Measurements from ENCODE around the gene CD79A.

Gene CD79A

GRCh38 chr19:41883463-41883820 lies 6.4 kb downstream of the CD79A start:
- in situ Hi-C loops (cut with MboI; ENCODE audit: low sequenced_read_pairs): no loop called here

- in situ Hi-C loops (cut with MboI; ENCODE audit: low sequenced_read_pairs): no loop called here
These were observed 7.0 kb downstream of the CD79A start for GRCh38 chr19:41883821-41884733.

GRCh38 chr19:41886761-41887710 lies 10.0 kb downstream of the CD79A start:
- in situ Hi-C loops (cut with MboI; ENCODE audit: low sequenced_read_pairs): no loop called here

- in situ Hi-C loops (cut with MboI; ENCODE audit: low sequenced_read_pairs): no loop called here
These were observed 10.8 kb downstream of the CD79A start for GRCh38 chr19:41887711-41888382.

GRCh38 chr19:41888926-41889325 lies 11.8 kb downstream of the CD79A start:
- in situ Hi-C loops (cut with MboI; ENCODE audit: low sequenced_read_pairs): no loop called here

- in situ Hi-C loops (cut with MboI; ENCODE audit: low sequenced_read_pairs): no loop called here
These were observed 12.8 kb downstream of the CD79A start for GRCh38 chr19:41889896-41890295.

- in situ Hi-C loops (cut with MboI; ENCODE audit: low sequenced_read_pairs): no loop called here
These were observed 13.9 kb downstream of the CD79A start for GRCh38 chr19:41890936-41891335.

GRCh38 chr19:41892173-41892902 lies 15.3 kb downstream of the CD79A start:
- in situ Hi-C loops (cut with MboI; ENCODE audit: low sequenced_read_pairs): no loop called here

GRCh38 chr19:41893899-41894298 lies 16.8 kb downstream of the CD79A start:
- in situ Hi-C loops (cut with MboI; ENCODE audit: low sequenced_read_pairs): no loop called here

GRCh38 chr19:41894350-41894749 lies 17.3 kb downstream of the CD79A start:
- in situ Hi-C loops (cut with MboI; ENCODE audit: low sequenced_read_pairs): no loop called here

- in situ Hi-C loops (cut with MboI; ENCODE audit: low sequenced_read_pairs): no loop called here
These were observed 18.9 kb downstream of the CD79A start for GRCh38 chr19:41895745-41896580.

- in situ Hi-C loops (cut with MboI; ENCODE audit: low sequenced_read_pairs): no loop called here
These were observed 19.5 kb downstream of the CD79A start for GRCh38 chr19:41896581-41896942.

- in situ Hi-C loops (cut with MboI; ENCODE audit: low sequenced_read_pairs): no loop called here
These were observed 20.1 kb downstream of the CD79A start for GRCh38 chr19:41897181-41897580.

- in situ Hi-C loops (cut with MboI; ENCODE audit: low sequenced_read_pairs): no loop called here
These were observed 20.7 kb downstream of the CD79A start for GRCh38 chr19:41897820-41898219.

- in situ Hi-C loops (cut with MboI; ENCODE audit: low sequenced_read_pairs): no loop called here
These were observed 21.2 kb downstream of the CD79A start for GRCh38 chr19:41898235-41898634.

GRCh38 chr19:41901707-41902360 lies 24.8 kb downstream of the CD79A start:
- in situ Hi-C loops (cut with MboI; ENCODE audit: low sequenced_read_pairs): no loop called here

GRCh38 chr19:41902594-41902993 lies 25.5 kb downstream of the CD79A start:
- in situ Hi-C loops (cut with MboI; ENCODE audit: low sequenced_read_pairs): no loop called here

- in situ Hi-C loops (cut with MboI; ENCODE audit: low sequenced_read_pairs): no loop called here
These were observed 26.3 kb downstream of the CD79A start for GRCh38 chr19:41903193-41903953.
